ENCODE results near the gene PGS1. TPM values are rescaled to one million over a fixed set of nuclear protein-coding genes. Genes with fewer than 3 reads are reported as not detected.

PGS1 gene
- total RNA-seq, 4 donors from 2014 or later, result 41.9 to 105 (median 53.2) TPM

GRCh38 chr17:78458736-78459335, 80.4 kb downstream of the PGS1 start:
- H3K36me3 ChIP-seq, result no peaks in the 10 kb centered on the region
- 88 to 90% methylated on average over 32 to 37 of the region's 37 CpGs for WGBS, 2 donors
- H3K4me3 ChIP-seq, result no peak overlapping the region
- no peak for TF ChIP-seq CTCF (IDR thresholded peaks at IDR 0.05)
- TF ChIP-seq EP300 (IDR thresholded peaks at IDR 0.05), result no peak
- TF ChIP-seq POLR2A (IDR thresholded peaks at IDR 0.05), result no peak
- H3K27me3 ChIP-seq, result peaks cover 0 to 5% of the 10 kb centered on the region in 2 donors
- no peak for DNase-seq (ENCODE audit: low spot score in 2 of 2)
- no peak overlapping the region for H3K27ac ChIP-seq
- H3K4me1 ChIP-seq, result no peaks in the 10 kb centered on the region
- no peaks in the 10 kb centered on the region for H3K9me3 ChIP-seq

GRCh38 chr17:78459696-78460095, 81.2 kb downstream of the PGS1 start:
- 88 to 91% methylated on average over 20 to 21 of the region's 21 CpGs for WGBS, 2 donors
- no peak for DNase-seq (ENCODE audit: low spot score in 2 of 2)
- Histone ChIP-seq H3K27ac (no peak overlapping the region), H3K4me3 (no peak overlapping the region), H3K36me3 (no peaks in the 10 kb centered on the region), H3K9me3 (no peaks in the 10 kb centered on the region), H3K4me1 (no peaks in the 10 kb centered on the region), H3K27me3 (peaks cover 0 to 5% of the 10 kb centered on the region in 2 donors)
- TF ChIP-seq POLR2A (IDR thresholded peaks at IDR 0.05) (no peak), EP300 (IDR thresholded peaks at IDR 0.05) (no peak), CTCF (IDR thresholded peaks at IDR 0.05) (no peak)

GRCh38 chr17:78460176-78460675, 81.8 kb downstream of the PGS1 start:
- Histone ChIP-seq H3K9me3 (no peaks in the 10 kb centered on the region), H3K27ac (no peak overlapping the region), H3K4me1 (no peaks in the 10 kb centered on the region), H3K27me3 (peaks cover 0 to 5% of the 10 kb centered on the region in 2 donors), H3K4me3 (no peak overlapping the region), H3K36me3 (no peaks in the 10 kb centered on the region)
- no peak for DNase-seq (ENCODE audit: low spot score in 2 of 2)
- no peak for TF ChIP-seq POLR2A (IDR thresholded peaks at IDR 0.05)
- no peak for TF ChIP-seq EP300 (IDR thresholded peaks at IDR 0.05)
- TF ChIP-seq CTCF (IDR thresholded peaks at IDR 0.05), result no peak
- 74 to 81% methylated on average over 10 to 11 of the region's 11 CpGs for WGBS, 2 donors

GRCh38 chr17:78460951-78461798, 82.7 kb downstream of the PGS1 start:
- TF ChIP-seq EP300 (IDR thresholded peaks at IDR 0.05) (no peak), POLR2A (IDR thresholded peaks at IDR 0.05) (no peak), CTCF (IDR thresholded peaks at IDR 0.05) (no peak)
- Histone ChIP-seq H3K27me3 (peaks cover 0 to 5% of the 10 kb centered on the region in 2 donors), H3K4me1 (no peaks in the 10 kb centered on the region), H3K36me3 (no peaks in the 10 kb centered on the region), H3K27ac (no peak overlapping the region), H3K4me3 (no peak overlapping the region), H3K9me3 (no peaks in the 10 kb centered on the region)
- DNase-seq (ENCODE audit: low spot score in 2 of 2), result no peak
- 85 to 89% methylated on average over 33 to 34 of the region's 34 CpGs for WGBS, 2 donors

GRCh38 chr17:78461799-78462053, 83.3 kb downstream of the PGS1 start:
- WGBS, 2 donors, result 71 to 73% methylated on average over 6 of the region's 6 CpGs
- H3K27me3 ChIP-seq, result peaks cover 0 to 4% of the 10 kb centered on the region in 2 donors
- H3K36me3 ChIP-seq, result no peaks in the 10 kb centered on the region
- no peak overlapping the region for H3K27ac ChIP-seq
- H3K9me3 ChIP-seq, result no peaks in the 10 kb centered on the region
- TF ChIP-seq POLR2A (IDR thresholded peaks at IDR 0.05), result no peak
- no peak for TF ChIP-seq EP300 (IDR thresholded peaks at IDR 0.05)
- no peak for TF ChIP-seq CTCF (IDR thresholded peaks at IDR 0.05)
- no peak for DNase-seq (ENCODE audit: low spot score in 2 of 2)
- no peaks in the 10 kb centered on the region for H3K4me1 ChIP-seq
- no peak overlapping the region for H3K4me3 ChIP-seq

All from tibial nerve (tissue), 4 donors.